ENCODE data around the gene PPP1R1C. TPM values are rescaled to one million over a fixed set of nuclear protein-coding genes. Genes with fewer than 3 reads are reported as not detected.

PPP1R1C gene
- total RNA-seq, 1 donor: 1.4 TPM

GRCh38 chr2:182144041-182144775 is 158.6 kb downstream of the PPP1R1C start:
- no peak overlapping the region for H3K4me3 ChIP-seq (ENCODE audit: low read depth, low read length)
- TF ChIP-seq, protein P1, sequence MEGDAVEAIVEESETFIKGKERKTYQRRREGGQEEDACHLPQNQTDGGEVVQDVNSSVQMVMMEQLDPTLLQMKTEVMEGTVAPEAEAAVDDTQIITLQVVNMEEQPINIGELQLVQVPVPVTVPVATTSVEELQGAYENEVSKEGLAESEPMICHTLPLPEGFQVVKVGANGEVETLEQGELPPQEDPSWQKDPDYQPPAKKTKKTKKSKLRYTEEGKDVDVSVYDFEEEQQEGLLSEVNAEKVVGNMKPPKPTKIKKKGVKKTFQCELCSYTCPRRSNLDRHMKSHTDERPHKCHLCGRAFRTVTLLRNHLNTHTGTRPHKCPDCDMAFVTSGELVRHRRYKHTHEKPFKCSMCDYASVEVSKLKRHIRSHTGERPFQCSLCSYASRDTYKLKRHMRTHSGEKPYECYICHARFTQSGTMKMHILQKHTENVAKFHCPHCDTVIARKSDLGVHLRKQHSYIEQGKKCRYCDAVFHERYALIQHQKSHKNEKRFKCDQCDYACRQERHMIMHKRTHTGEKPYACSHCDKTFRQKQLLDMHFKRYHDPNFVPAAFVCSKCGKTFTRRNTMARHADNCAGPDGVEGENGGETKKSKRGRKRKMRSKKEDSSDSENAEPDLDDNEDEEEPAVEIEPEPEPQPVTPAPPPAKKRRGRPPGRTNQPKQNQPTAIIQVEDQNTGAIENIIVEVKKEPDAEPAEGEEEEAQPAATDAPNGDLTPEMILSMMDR (IDR thresholded peaks at IDR 0.05; ENCODE audit: insufficient read depth, low read length): no peak
- DNase-seq (ENCODE audit: low read depth): no peak

- no peak overlapping the region for H3K4me3 ChIP-seq (ENCODE audit: low read depth, low read length)
- DNase-seq (ENCODE audit: low read depth): peak; percentile 19
- TF ChIP-seq, protein P1 (IDR thresholded peaks at IDR 0.05; ENCODE audit: insufficient read depth, low read length): no peak
These were observed 159.1 kb downstream of the PPP1R1C start for GRCh38 chr2:182144776-182145165.

- TF ChIP-seq, protein P1 (IDR thresholded peaks at IDR 0.05; ENCODE audit: insufficient read depth, low read length): no peak
- DNase-seq (ENCODE audit: low read depth): peak; percentile 36
- H3K4me3 ChIP-seq (ENCODE audit: low read depth, low read length): no peak overlapping the region
These were observed 162.7 kb downstream of the PPP1R1C start for GRCh38 chr2:182148344-182148743.

- DNase-seq (ENCODE audit: low read depth): no peak
- H3K4me3 ChIP-seq (ENCODE audit: low read depth, low read length): no peak overlapping the region
- TF ChIP-seq, protein P1 (IDR thresholded peaks at IDR 0.05; ENCODE audit: insufficient read depth, low read length): no peak
These were observed 178.2 kb downstream of the PPP1R1C start for GRCh38 chr2:182163878-182164277.

GRCh38 chr2:182164686-182165085 is 179.0 kb downstream of the PPP1R1C start:
- H3K4me3 ChIP-seq (ENCODE audit: low read depth, low read length): no peak overlapping the region
- TF ChIP-seq, protein P1 (IDR thresholded peaks at IDR 0.05; ENCODE audit: insufficient read depth, low read length): no peak
- no peak for DNase-seq (ENCODE audit: low read depth)

GRCh38 chr2:182165202-182165601 is 179.5 kb downstream of the PPP1R1C start:
- TF ChIP-seq, protein P1 (IDR thresholded peaks at IDR 0.05; ENCODE audit: insufficient read depth, low read length): no peak
- DNase-seq (ENCODE audit: low read depth): no peak
- no peak overlapping the region for H3K4me3 ChIP-seq (ENCODE audit: low read depth, low read length)

DNA sequence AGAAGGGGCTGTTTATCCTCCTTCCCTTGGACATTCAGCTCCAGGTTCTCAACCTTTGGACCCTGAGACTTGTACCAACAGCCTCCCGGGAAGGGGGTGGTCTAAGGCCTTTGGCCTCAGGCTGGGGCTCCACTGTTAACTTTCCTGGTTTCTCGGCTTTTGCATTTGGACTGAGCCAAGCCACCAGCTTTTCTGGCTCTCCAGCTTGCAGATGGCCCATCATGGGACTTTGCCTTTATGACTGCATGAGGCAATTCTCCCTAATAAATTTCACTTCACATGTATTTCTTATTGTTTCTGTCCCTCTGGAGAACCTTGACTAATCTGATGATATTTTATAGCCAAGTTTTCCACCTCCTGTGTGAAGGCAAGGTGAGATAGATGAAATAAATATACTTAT is 180.8 kb downstream of the PPP1R1C start:
- TF ChIP-seq, protein P1 (IDR thresholded peaks at IDR 0.05; ENCODE audit: insufficient read depth, low read length): no peak
- H3K4me3 ChIP-seq (ENCODE audit: low read depth, low read length): no peak overlapping the region
- no peak for DNase-seq (ENCODE audit: low read depth)

Measured in fibroblast of the aortic adventitia (primary cell).